Uterus (tissue), 4 donors: Measurements from ENCODE around the gene CPNE7. TPM values are rescaled to one million over a fixed set of nuclear protein-coding genes. Genes with fewer than 3 reads are reported as not detected.

Experiments used
- DNase-seq, 2 donors: peaks; one replicate each; pipeline ENCODE4 v3.0.0-alpha.2; 2019 to 2020
- H3K27ac ChIP-seq, 2 donors: fragments of 200-600 bp; sonication (generic); 1 replicate in 1 of 2; 2 replicates in 1 of 2; pipeline ENCODE4 v1.5.1; 2016 to 2018
- H3K27me3 ChIP-seq, 2 donors: fragments of 200-600 bp; sonication (generic); one replicate each; pipeline ENCODE4 v1.5.1; 2018 to 2019; ENCODE audit warnings: control low read depth in 1 of 2
- H3K36me3 ChIP-seq, 2 donors: fragments of 200-600 bp; sonication (generic); one replicate each; pipeline ENCODE4 v1.5.1; 2019; ENCODE audit warnings: control low read depth in 1 of 2
- H3K4me1 ChIP-seq, 2 donors: fragments of 200-600 bp; sonication (generic); one replicate each; pipeline ENCODE4 v1.5.1; 2018 to 2019; ENCODE audit warnings: control low read depth in 1 of 2
- H3K4me3 ChIP-seq, 2 donors: fragments of 200-600 bp; sonication (generic); 1 replicate in 1 of 2; 2 replicates in 1 of 2; pipeline ENCODE4 v1.5.1; 2018 to 2019; ENCODE audit warnings: mild to moderate bottlenecking in 1 of 2
- H3K9me3 ChIP-seq, 2 donors: fragments of 200-600 bp; sonication (generic); one replicate each; pipeline ENCODE4 v1.5.1; 2019; ENCODE audit warnings: control low read depth in 1 of 2
- POLR2A ChIP-seq, 2 donors: fragments of 450-650 bp; IDR thresholded peaks; one replicate each; pipeline ENCODE4 v1.6.1; 2016; ENCODE audit warnings: antibody characterized with exemption in 2 of 2, mild to moderate bottlenecking in 1 of 2, moderate library complexity in 1 of 2
- intact Hi-C: fragments of 100-400 bp; cut with DNase I; formaldehyde crosslinking; loops from one replicate; pipeline ENCODE4 v1.15.1; 2023; ENCODE audit warnings: low total_unique reads
- total RNA-seq, 4 donors: library from RNA; depleted of rRNA in 3 of 4; stranded (reverse); fragments of >200 nt in 3 of 4; gene quantifications; one replicate each; pipeline versions ENCODE4 v1.1.0 to v1.2.4, GENCODE V29; 2014 to 2023
- TF ChIP-seq, protein P1 (sequence below), 4 experiments: fragments of 200-600 bp in 2 of 4; fragments of 450-650 bp in 2 of 4; sonication (generic) in 2 of 4; IDR thresholded peaks; one replicate each; pipeline ENCODE4 v1.5.1; 2016 to 2019; ENCODE audit warnings: antibody characterized with exemption in 4 of 4, mild to moderate bottlenecking in 2 of 4, moderate library complexity in 1 of 4
- donor health status: DM: yes; HTN: yes; CAD: no.

CPNE7 gene
- total RNA-seq, 4 donors from 2014 or later: 0.14 to 0.85 TPM; not detected in 2

- Histone ChIP-seq H3K36me3 (no peaks in the 10 kb centered on the region), H3K9me3 (no peaks in the 10 kb centered on the region), H3K4me3 (no peak overlapping the region), H3K27me3 (no peaks in the 10 kb centered on the region), H3K27ac (no peak overlapping the region), H3K4me1 (no peaks in the 10 kb centered on the region)
- no peak for TF ChIP-seq POLR2A (IDR thresholded peaks at IDR 0.05)
- TF ChIP-seq, protein P1, sequence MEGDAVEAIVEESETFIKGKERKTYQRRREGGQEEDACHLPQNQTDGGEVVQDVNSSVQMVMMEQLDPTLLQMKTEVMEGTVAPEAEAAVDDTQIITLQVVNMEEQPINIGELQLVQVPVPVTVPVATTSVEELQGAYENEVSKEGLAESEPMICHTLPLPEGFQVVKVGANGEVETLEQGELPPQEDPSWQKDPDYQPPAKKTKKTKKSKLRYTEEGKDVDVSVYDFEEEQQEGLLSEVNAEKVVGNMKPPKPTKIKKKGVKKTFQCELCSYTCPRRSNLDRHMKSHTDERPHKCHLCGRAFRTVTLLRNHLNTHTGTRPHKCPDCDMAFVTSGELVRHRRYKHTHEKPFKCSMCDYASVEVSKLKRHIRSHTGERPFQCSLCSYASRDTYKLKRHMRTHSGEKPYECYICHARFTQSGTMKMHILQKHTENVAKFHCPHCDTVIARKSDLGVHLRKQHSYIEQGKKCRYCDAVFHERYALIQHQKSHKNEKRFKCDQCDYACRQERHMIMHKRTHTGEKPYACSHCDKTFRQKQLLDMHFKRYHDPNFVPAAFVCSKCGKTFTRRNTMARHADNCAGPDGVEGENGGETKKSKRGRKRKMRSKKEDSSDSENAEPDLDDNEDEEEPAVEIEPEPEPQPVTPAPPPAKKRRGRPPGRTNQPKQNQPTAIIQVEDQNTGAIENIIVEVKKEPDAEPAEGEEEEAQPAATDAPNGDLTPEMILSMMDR (IDR thresholded peaks at IDR 0.05): no peak
- intact Hi-C loops: no loop called here
- DNase-seq: no peak
Measured at GRCh38 chr16:89620406-89620841, 44.9 kb downstream of the CPNE7 start.

DNA sequence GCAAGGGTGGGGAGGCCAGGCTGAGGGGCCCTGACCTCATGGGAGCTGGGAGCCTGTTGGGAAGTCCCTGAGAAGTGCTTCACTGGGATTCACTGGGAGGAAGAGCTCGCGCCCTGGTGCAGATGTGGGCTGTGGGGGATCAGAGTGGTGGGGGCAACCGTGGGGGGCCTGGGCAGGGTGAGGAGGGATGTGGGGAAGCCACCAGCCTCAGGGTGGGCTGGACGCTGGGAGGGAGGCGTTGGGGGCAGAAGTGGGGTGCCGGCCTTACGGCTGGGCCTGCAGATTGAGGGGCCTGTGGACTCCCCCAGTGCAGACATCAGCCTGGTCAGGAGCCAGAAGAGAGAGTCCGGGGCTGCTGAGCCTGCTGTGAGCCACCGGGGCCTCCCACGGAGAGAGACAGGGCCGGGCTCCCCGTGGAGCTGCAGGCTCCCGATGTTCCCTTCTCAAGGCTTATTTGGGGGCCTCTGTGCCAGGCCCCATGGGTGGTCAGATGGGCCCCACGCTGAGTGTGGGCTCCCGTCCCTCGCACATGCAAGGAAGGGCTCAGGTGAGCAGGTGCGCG, 45.7 kb downstream of the CPNE7 start:
- Histone ChIP-seq H3K9me3 (no peaks in the 10 kb centered on the region), H3K27ac (no peak overlapping the region), H3K36me3 (no peaks in the 10 kb centered on the region), H3K4me1 (no peaks in the 10 kb centered on the region), H3K4me3 (no peak overlapping the region), H3K27me3 (no peaks in the 10 kb centered on the region)
- TF ChIP-seq, protein P1 (IDR thresholded peaks at IDR 0.05): no peak
- no peak for TF ChIP-seq POLR2A (IDR thresholded peaks at IDR 0.05)
- DNase-seq: no peak
- intact Hi-C loops: no loop called here

- Histone ChIP-seq H3K4me1 (no peaks in the 10 kb centered on the region), H3K27me3 (no peaks in the 10 kb centered on the region), H3K9me3 (no peaks in the 10 kb centered on the region), H3K4me3 (no peak overlapping the region), H3K27ac (no peak overlapping the region), H3K36me3 (no peaks in the 10 kb centered on the region)
- intact Hi-C loops: no loop called here
- TF ChIP-seq, protein P1 (IDR thresholded peaks at IDR 0.05): no peak
- TF ChIP-seq POLR2A (IDR thresholded peaks at IDR 0.05): no peak
- no peak for DNase-seq
Measured at GRCh38 chr16:89621698-89622409, 46.3 kb downstream of the CPNE7 start.

DNA sequence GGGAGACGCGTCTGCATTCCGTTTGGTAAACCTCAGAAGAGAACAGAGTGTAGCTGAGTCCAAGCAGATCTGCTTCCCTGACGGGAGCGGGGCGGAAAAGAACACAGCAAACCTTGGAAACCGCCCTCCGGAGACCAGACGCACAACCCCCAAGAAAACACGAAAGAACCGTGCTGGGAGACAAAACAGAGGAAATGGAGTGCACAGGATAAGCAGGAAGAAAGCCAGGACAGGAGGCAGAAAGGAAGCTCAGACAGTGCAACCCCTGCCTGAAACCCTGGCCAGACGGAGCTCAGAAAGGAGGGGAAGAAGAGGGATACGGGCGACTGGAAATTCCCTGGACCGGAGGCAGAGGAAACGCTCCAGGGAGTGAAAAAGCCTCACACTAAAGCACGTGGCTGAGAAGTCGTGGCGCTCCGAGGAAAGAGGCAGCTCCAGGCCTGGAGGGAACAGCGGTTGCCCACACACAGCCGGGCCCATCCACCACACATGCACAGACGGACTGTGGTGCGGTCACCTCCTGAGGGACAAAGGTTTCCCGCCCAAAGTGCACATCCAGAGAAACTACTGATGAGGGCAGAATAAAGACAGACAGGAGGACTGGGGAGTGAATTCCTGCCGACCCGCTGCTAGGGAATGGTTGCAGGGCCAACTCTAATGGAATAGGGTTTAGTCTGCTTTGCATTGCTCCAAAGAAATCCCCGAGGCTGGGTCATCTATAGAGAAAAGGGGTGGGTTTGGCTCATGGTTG, 48.1 kb downstream of the CPNE7 start:
- no peak overlapping the region for H3K27ac ChIP-seq
- H3K27me3 ChIP-seq: no peaks in the 10 kb centered on the region
- H3K9me3 ChIP-seq: no peaks in the 10 kb centered on the region
- H3K4me1 ChIP-seq: no peaks in the 10 kb centered on the region
- intact Hi-C loops: no loop called here
- no peak overlapping the region for H3K4me3 ChIP-seq
- H3K36me3 ChIP-seq: no peaks in the 10 kb centered on the region
- TF ChIP-seq, protein P1 (IDR thresholded peaks at IDR 0.05): no peak
- TF ChIP-seq POLR2A (IDR thresholded peaks at IDR 0.05): no peak
- DNase-seq: peak in 1 of 2 donors; percentile 29
